IMR-90 (cell line): ENCODE data around the gene TTC16. TPM values are rescaled to one million over a fixed set of nuclear protein-coding genes. Genes with fewer than 3 reads are reported as not detected.

Experiments
- ATAC-seq: fragments of 200-7000 bp; cut with Tn5 transposase; 2 replicates; pipeline ENCODE4 v1.9.1; 2020; ENCODE audit warnings: low read depth, mild to moderate bottlenecking, moderate library complexity
- BruUV-seq: library from RNA; stranded (reverse); fragments of 400-500 nt; replicated peaks from 2 replicates; lab custom pipeline; 2021; lab: Mats Ljungman, UMichigan
- CTCF ChIA-PET: fragments of 300-600 bp; formaldehyde crosslinking; extraction: SDS; loops from one replicate; lab custom pipeline; 2021; ENCODE audit warnings: antibody characterized with exemption; lab: Yijun Ruan, JAX
- POLR2A ChIA-PET: fragments of 300-600 bp; sonication (Branson Sonifier 250); formaldehyde crosslinking; loops from one replicate; lab custom pipeline; 2022; ENCODE audit warnings: antibody characterized with exemption; ENCODE audit not compliant: unreplicated experiment; lab: Charles Lee
- DNase-seq: peaks from one replicate; pipeline ENCODE4 v3.0.0; 2013
- H2AFZ ChIP-seq: replicated peaks from 2 replicates; pipeline ENCODE3; 2013; ENCODE audit warnings: low read length, mild to moderate bottlenecking; ENCODE audit not compliant: poor library complexity
- H2AK5ac ChIP-seq: 2 replicates; pipeline ENCODE4 v1.6.1; 2013; ENCODE audit warnings: low read depth, low read length, inconsistent platforms
- H2AK9ac ChIP-seq: replicated peaks from 2 replicates; pipeline ENCODE3; 2013; ENCODE audit warnings: mild to moderate bottlenecking, low read depth, low read length, moderate library complexity; ENCODE audit not compliant: poor library complexity
- H2BK120ac ChIP-seq: 2 replicates; pipeline ENCODE4 v1.6.1; 2013; ENCODE audit warnings: low read depth, low read length, inconsistent platforms
- H2BK15ac ChIP-seq: 3 replicates; pipeline ENCODE4 v1.6.1; 2013; ENCODE audit warnings: low read depth, low read length, inconsistent platforms
- H2BK20ac ChIP-seq: 2 replicates; pipeline ENCODE4 v1.6.1; 2013; ENCODE audit warnings: low read depth, mild to moderate bottlenecking, inconsistent platforms, low read length, moderate library complexity
- H2BK5ac ChIP-seq: 2 replicates; pipeline ENCODE4 v1.6.1; 2013; ENCODE audit warnings: mild to moderate bottlenecking, low read depth, low read length, inconsistent platforms; ENCODE audit not compliant: poor library complexity, severe bottlenecking
- H3K14ac ChIP-seq: replicated peaks from 2 replicates; pipeline ENCODE4 v1.6.1; 2013; ENCODE audit warnings: low read depth, low read length, inconsistent platforms
- H3K18ac ChIP-seq: 2 replicates; pipeline ENCODE4 v1.6.1; 2013; ENCODE audit warnings: low read depth, low read length, control low read depth
- H3K23ac ChIP-seq: 2 replicates; pipeline ENCODE4 v1.6.1; 2013; ENCODE audit warnings: low read depth, low read length, inconsistent platforms
- H3K27ac ChIP-seq: 2 replicates; pipeline ENCODE4 v1.5.1; 2013; ENCODE audit warnings: mild to moderate bottlenecking, control low read depth, low read length; ENCODE audit not compliant: insufficient read depth
- H3K27me3 ChIP-seq: 2 replicates; pipeline ENCODE4 v1.6.1; 2013; ENCODE audit warnings: low read length; ENCODE audit not compliant: control insufficient read depth, insufficient read depth
- H3K36me3 ChIP-seq: 2 replicates; pipeline ENCODE4 v1.6.1; 2013; ENCODE audit warnings: low read length, mixed read lengths; ENCODE audit not compliant: control insufficient read depth, insufficient read depth
- H3K4ac ChIP-seq: 2 replicates; pipeline ENCODE4 v1.6.1; 2013; ENCODE audit warnings: low read depth, low read length, inconsistent platforms
- H3K4me1 ChIP-seq: 2 replicates; pipeline ENCODE4 v1.6.1; 2013; ENCODE audit warnings: low read length, mixed read lengths; ENCODE audit not compliant: control insufficient read depth, insufficient read depth
- H3K4me2 ChIP-seq: 2 replicates; pipeline ENCODE4 v1.6.1; 2013; ENCODE audit warnings: low read depth, mild to moderate bottlenecking, control low read depth, low read length, moderate library complexity
- H3K4me3 ChIP-seq: 2 replicates; pipeline ENCODE4 v1.5.1; 2013; ENCODE audit warnings: low read depth, mild to moderate bottlenecking, control low read depth, low read length, moderate library complexity; ENCODE audit not compliant: insufficient read depth
- H3K56ac ChIP-seq: 2 replicates; pipeline ENCODE4 v1.6.1; 2013; ENCODE audit warnings: low read length, inconsistent platforms; ENCODE audit not compliant: insufficient read depth; ENCODE audit errors: extremely low read depth
- H3K79me1 ChIP-seq, 2 experiments: 2 replicates each; pipeline ENCODE4 v1.6.1; 2013; ENCODE audit warnings: low read length in 2 of 2, inconsistent platforms in 1 of 2, low read depth in 1 of 2
- H3K9ac ChIP-seq: 2 replicates; pipeline ENCODE4 v1.6.1; 2013; ENCODE audit warnings: low read depth, low read length, control low read depth
- H3K9me1 ChIP-seq: 2 replicates; pipeline ENCODE4 v1.6.1; 2013; ENCODE audit warnings: low read length, inconsistent platforms; ENCODE audit not compliant: insufficient read depth
- H3K9me3 ChIP-seq: 2 replicates; pipeline ENCODE4 v1.6.1; 2013; ENCODE audit warnings: low read length; ENCODE audit not compliant: control insufficient read depth, insufficient read depth
- H4K20me1 ChIP-seq: 2 replicates; pipeline ENCODE4 v1.6.1; 2013; ENCODE audit warnings: low read length, inconsistent platforms; ENCODE audit not compliant: insufficient read depth
- H4K5ac ChIP-seq: 2 replicates; pipeline ENCODE4 v1.6.1; 2013; ENCODE audit warnings: mild to moderate bottlenecking, low read depth, low read length, control low read depth
- H4K8ac ChIP-seq, 2 experiments: 2 replicates each; pipeline ENCODE4 v1.6.1; 2013; ENCODE audit warnings: low read depth in 2 of 2, low read length in 2 of 2, control low read depth in 1 of 2, inconsistent platforms in 1 of 2
- H4K91ac ChIP-seq: 2 replicates; pipeline ENCODE4 v1.6.1; 2013; ENCODE audit warnings: low read depth, low read length, inconsistent platforms; ENCODE audit not compliant: insufficient read depth
- POLR2A ChIP-seq: IDR thresholded peaks from 2 replicates; pipeline ENCODE4 v1.6.1; 2012; ENCODE audit warnings: mild to moderate bottlenecking, low read depth, low read length
- SMC3 ChIP-seq: fragments of 150-350 bp; IDR thresholded peaks from 2 replicates; pipeline ENCODE4 v1.6.1; 2016; ENCODE audit warnings: low read depth, mild to moderate bottlenecking, antibody characterized with exemption, low read length, moderate library complexity
- WGBS, 2 experiments: methylation state at CpG; one replicate each; pipeline versions ENCODE4 v1.1.5 to v1.1.7; 2013; ENCODE audit warnings: missing lambda C conversion rate in 2 of 2; ENCODE audit not compliant: insufficient read length in 1 of 2; ENCODE audit errors: extremely low coverage in 2 of 2; 5-methylcytosine and 5-hydroxymethylcytosine counted together
- dilution Hi-C: fragments of 300-500 bp; cut with HindIII; formaldehyde crosslinking; loops from one replicate; pipeline ENCODE4 v1.14.3; 2018; ENCODE audit warnings: low sequenced_read_pairs; ENCODE audit not compliant: unreplicated experiment
- in situ Hi-C: fragments of 300-500 bp; cut with MboI; formaldehyde crosslinking; loops from 3 replicates; pipeline ENCODE4 v1.14.3; 2019; ENCODE audit warnings: low sequenced_read_pairs, inconsistent platforms, mixed read lengths
- intact Hi-C: fragments of 100-400 bp; cut with micrococcal nuclease; formaldehyde crosslinking; loops from 2 replicates; pipeline ENCODE4 v1.10.0; 2022
- polyA plus RNA-seq, 3 experiments: library from polyadenylated mRNA; depleted of rRNA; stranded (reverse); fragments of >200 nt; gene quantifications; 2 replicates each; pipeline ENCODE4 v1.2.3, GENCODE V29; 2012; ENCODE audit warnings: low replicate concordance in 1 of 3
- total RNA-seq: library from RNA; depleted of rRNA; stranded (reverse); fragments of >200 nt; gene quantifications from 2 replicates; pipeline ENCODE4 v1.2.3, GENCODE V29; 2012

TTC16 gene
- total and polyA plus RNA-seq, 2 of the 4 experiments (the other 2 are of a cell fraction), result 0.02 TPM; not detected in 1

GRCh38 chr9:127770583-127770904, 54.7 kb downstream of the TTC16 start:
- Histone ChIP-seq H2BK20ac (no peak overlapping the region), H2AK5ac (no peak overlapping the region; the same call in 1 of the 2 replicates), H3K4ac (no peak overlapping the region), H3K79me1 (no peaks in the 10 kb centered on the region), H3K9me3 (no peaks in the 10 kb centered on the region), H2AK9ac (peak overlapping the region; percentile 9), H2BK5ac (no peak overlapping the region), H4K91ac (no peak overlapping the region), H4K5ac (no peak overlapping the region), H3K23ac (no peak overlapping the region), H3K27me3 (peaks cover 3% of the 10 kb centered on the region), H3K36me3 (no peaks in the 10 kb centered on the region), H3K4me2 (peak overlapping the region; percentile 71; the same call in 1 of the 2 replicates), H3K18ac (no peak overlapping the region), H3K9me1 (no peaks in the 10 kb centered on the region; the same call in 1 of the 2 replicates), H3K4me1 (peaks cover 2% of the 10 kb centered on the region; the same call in 1 of the 2 replicates), H2AFZ (peak overlapping the region; percentile 94), H4K20me1 (no peaks in the 10 kb centered on the region), H2BK15ac (no peak overlapping the region), H3K4me3 (no peak overlapping the region), H3K27ac (no peak overlapping the region), H4K8ac (no peak overlapping the region), H2BK120ac (no peak overlapping the region), H3K56ac (no peak overlapping the region), H3K9ac (no peak overlapping the region), H3K14ac (no peak overlapping the region)
- DNase-seq (no peak), ATAC-seq (no peak)
- BruUV-seq, result no TSS peak
- ChIA-PET CTCF (no interaction called here), POLR2A (interaction anchor here (0.8 kb wide), 1 partner anchor 22 kb away, joined by 3 read pairs; no protein-coding TSS in a partner anchor)
- TF ChIP-seq POLR2A (no peak), SMC3 (no peak)
- intact Hi-C loops, result no loop called here
- 71% methylated on average over 1 of the region's 3 CpGs; no CpG with 5 or more reads in 1 of the 2 experiments for WGBS, 2 experiments
- in situ Hi-C loops, result no loop called here
- dilution Hi-C loops, result no loop called here
